ENCODE measurements around the gene BAZ1B. TPM values are rescaled to one million over a fixed set of nuclear protein-coding genes. Genes with fewer than 3 reads are reported as not detected.

BAZ1B gene
- total RNA-seq, 1 experiment from 2014 or later = 66.3 TPM

DNA sequence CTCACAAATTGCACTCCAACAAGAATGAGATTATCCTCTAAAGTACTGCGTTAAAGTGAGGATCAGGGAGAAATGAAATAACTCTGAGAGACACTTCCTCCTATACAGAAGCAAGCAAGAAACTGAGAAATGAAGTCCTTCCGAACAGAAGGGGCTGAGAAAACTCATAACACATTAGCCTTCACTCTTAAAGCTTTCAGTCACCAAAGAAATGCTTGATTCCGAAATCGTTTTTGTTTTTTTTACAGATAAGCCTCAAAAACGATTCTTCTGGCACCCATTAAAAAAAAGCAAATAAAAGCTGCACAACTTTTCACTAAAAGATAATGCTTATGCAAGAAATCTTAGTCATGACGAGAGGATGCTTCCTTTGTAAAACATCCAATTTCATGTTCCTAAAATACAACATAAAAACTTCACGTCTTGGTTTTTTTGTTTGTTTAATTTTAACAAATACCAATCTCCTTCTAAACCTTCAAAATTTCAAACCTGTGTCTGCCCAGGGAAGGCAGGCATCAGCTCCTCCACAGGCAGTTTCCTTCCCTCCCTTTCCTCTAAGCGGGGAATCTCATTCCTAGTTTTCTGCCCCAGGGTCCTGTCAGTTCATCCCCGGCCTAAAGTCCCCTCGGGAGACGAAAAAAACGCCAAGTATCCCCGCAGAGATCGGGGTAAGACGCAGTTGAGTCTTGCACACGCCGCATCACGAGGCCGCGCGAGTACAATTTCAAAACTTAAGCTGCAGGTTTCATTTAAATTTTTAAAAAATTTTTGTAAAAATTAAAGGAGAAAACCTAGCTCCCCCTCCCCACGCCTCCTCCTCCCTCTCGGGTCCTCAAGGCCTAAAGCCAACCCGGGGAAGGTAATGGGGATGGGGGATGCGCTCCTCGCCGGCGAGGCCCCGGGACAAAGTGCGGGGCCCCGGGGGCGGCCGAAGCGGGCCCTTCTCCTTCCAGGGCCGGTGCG is 1.1 kb downstream of the BAZ1B start (continued):
- TF ChIP-seq, protein P1, sequence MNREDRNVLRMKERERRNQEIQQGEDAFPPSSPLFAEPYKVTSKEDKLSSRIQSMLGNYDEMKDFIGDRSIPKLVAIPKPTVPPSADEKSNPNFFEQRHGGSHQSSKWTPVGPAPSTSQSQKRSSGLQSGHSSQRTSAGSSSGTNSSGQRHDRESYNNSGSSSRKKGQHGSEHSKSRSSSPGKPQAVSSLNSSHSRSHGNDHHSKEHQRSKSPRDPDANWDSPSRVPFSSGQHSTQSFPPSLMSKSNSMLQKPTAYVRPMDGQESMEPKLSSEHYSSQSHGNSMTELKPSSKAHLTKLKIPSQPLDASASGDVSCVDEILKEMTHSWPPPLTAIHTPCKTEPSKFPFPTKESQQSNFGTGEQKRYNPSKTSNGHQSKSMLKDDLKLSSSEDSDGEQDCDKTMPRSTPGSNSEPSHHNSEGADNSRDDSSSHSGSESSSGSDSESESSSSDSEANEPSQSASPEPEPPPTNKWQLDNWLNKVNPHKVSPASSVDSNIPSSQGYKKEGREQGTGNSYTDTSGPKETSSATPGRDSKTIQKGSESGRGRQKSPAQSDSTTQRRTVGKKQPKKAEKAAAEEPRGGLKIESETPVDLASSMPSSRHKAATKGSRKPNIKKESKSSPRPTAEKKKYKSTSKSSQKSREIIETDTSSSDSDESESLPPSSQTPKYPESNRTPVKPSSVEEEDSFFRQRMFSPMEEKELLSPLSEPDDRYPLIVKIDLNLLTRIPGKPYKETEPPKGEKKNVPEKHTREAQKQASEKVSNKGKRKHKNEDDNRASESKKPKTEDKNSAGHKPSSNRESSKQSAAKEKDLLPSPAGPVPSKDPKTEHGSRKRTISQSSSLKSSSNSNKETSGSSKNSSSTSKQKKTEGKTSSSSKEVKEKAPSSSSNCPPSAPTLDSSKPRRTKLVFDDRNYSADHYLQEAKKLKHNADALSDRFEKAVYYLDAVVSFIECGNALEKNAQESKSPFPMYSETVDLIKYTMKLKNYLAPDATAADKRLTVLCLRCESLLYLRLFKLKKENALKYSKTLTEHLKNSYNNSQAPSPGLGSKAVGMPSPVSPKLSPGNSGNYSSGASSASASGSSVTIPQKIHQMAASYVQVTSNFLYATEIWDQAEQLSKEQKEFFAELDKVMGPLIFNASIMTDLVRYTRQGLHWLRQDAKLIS (CRISPR knock-in tag; IDR thresholded peaks at IDR 0.05; ENCODE audit: borderline replicate concordance) = no peak

DNA sequence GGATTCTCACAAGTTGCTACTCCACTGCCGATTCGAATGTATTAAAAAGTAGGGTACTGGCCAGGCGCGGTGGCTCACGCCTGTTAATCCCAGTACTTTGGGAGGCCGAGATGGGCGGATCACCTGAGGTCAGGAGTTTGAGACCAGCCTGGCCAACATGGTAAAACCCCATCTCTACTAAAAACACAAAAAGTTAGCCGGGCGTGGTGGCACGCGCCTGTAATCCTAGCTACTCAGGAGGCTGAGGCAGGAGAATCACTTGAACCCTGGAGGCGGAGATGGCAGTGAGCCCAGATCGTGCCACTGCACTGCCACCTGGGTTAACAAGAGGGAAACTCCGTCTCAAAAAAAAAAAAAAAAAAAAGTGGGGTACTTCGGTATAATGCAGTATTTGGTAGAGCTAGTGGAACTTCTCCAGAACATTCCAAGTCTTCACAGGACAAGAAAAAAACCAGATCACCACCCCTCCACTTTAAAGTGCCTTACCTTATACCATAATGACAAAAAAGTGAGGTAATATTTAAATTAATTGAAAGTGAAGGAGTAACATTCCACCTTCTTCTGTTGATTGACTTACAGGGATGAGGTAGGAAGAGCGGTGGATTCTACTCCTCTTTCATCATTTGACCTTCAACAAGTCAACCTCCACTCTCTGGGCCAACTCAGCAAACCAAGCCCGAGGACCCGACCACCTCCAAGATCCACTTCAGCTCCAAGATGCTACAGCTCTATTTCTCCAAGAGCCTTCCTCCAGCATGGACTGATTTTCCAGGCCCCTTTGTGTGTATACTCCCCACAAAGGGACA is 2.0 kb downstream of the BAZ1B start:
- Mint-ChIP-seq H3K4me3 (peak overlapping the region; percentile 82), H3K27ac (peak overlapping the region; percentile 47), H3K36me3 (peaks cover 46% of the 10 kb centered on the region), H3K27me3 (ENCODE audit: low read depth) (no peaks in the 10 kb centered on the region), H3K9me3 (no peaks in the 10 kb centered on the region), H3K4me1 (peaks cover 33% of the 10 kb centered on the region)
- TF ChIP-seq GABPB1 (CRISPR knock-in tag; IDR thresholded peaks at IDR 0.05) (peak; percentile 48; the same call in 1 of the 2 replicates), IRF2 (CRISPR knock-in tag; IDR thresholded peaks at IDR 0.05; ENCODE audit: borderline replicate concordance, low read depth) (no peak)
- TF ChIP-seq, protein P2, sequence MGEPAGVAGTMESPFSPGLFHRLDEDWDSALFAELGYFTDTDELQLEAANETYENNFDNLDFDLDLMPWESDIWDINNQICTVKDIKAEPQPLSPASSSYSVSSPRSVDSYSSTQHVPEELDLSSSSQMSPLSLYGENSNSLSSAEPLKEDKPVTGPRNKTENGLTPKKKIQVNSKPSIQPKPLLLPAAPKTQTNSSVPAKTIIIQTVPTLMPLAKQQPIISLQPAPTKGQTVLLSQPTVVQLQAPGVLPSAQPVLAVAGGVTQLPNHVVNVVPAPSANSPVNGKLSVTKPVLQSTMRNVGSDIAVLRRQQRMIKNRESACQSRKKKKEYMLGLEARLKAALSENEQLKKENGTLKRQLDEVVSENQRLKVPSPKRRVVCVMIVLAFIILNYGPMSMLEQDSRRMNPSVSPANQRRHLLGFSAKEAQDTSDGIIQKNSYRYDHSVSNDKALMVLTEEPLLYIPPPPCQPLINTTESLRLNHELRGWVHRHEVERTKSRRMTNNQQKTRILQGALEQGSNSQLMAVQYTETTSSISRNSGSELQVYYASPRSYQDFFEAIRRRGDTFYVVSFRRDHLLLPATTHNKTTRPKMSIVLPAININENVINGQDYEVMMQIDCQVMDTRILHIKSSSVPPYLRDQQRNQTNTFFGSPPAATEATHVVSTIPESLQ (CRISPR knock-in tag; IDR thresholded peaks at IDR 0.05) = no peak
- ATAC-seq (no peak), DNase-seq (ENCODE audit: low spot score) (no peak)
- ChIA-PET CTCF (no interaction called here), POLR2A (interaction anchor here (1.2 to 2.6 kb wide), 3 partner anchors 12 to 219 kb away, joined by 3 to 14 read pairs (median 7); partner anchors contain the start of gene ABHD11)

DNA sequence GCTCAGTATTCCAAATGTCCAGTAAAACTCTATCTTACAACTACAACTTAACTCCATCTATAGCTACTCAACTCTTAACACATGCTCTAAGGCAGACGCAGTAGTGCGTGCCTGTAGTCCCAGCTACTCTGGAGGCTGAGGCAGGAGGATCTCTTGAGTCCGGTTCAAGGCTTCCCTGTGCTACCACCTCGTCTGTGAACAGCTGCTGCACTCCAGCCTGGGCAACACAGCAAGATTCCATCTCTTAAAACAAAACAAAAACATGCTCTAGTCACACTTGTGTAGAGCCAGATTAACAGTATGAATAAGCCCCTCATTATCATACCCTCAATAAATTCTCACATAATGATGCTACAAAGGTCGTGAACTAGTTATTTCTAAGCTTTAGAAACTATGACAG is 3.6 kb downstream of the BAZ1B start:
- H3K9me3 Mint-ChIP-seq = no peaks in the 10 kb centered on the region
- ATAC-seq (no peak), DNase-seq (ENCODE audit: low spot score) (no peak)
- POLR2A ChIA-PET = interaction anchor here (0.7 kb wide), 1 partner anchor 88 kb away, joined by 3 read pairs; no protein-coding TSS in a partner anchor
- TF ChIP-seq ZNF121 (CRISPR knock-in tag; IDR thresholded peaks at IDR 0.05) (peak; percentile 82), TEAD1 (CRISPR knock-in tag; IDR thresholded peaks at IDR 0.05) (no peak), ZNF263 (CRISPR knock-in tag; IDR thresholded peaks at IDR 0.05; ENCODE audit: low read depth) (no peak), ZNF423 (CRISPR knock-in tag; IDR thresholded peaks at IDR 0.05) (no peak)
- TF ChIP-seq, protein P3, sequence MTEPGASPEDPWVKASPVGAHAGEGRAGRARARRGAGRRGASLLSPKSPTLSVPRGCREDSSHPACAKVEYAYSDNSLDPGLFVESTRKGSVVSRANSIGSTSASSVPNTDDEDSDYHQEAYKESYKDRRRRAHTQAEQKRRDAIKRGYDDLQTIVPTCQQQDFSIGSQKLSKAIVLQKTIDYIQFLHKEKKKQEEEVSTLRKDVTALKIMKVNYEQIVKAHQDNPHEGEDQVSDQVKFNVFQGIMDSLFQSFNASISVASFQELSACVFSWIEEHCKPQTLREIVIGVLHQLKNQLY (CRISPR knock-in tag; IDR thresholded peaks at IDR 0.05) = no peak
- H3K4me3 Mint-ChIP-seq = peak overlapping the region; percentile 16; the same call in 1 of the 2 replicates
- H3K36me3 Mint-ChIP-seq = peaks cover 53% of the 10 kb centered on the region
- CTCF ChIA-PET = no interaction called here
- peaks cover 32% of the 10 kb centered on the region for H3K4me1 Mint-ChIP-seq
- peak overlapping the region; percentile 25 for H3K27ac Mint-ChIP-seq
- H3K27me3 Mint-ChIP-seq (ENCODE audit: low read depth) = no peaks in the 10 kb centered on the region

All from WTC11 (cell line).